H9 (cell line): ENCODE data around the gene MAPK4. TPM values are rescaled to one million over a fixed set of nuclear protein-coding genes. Genes with fewer than 3 reads are reported as not detected.

Source experiments
- DNase-seq: peaks from one replicate; pipeline ENCODE4 v3.0.0-alpha.2; 2017
- H2AFZ ChIP-seq: one replicate; pipeline ENCODE4 v1.6.1; 2013; ENCODE audit warnings: mild to moderate bottlenecking, low read length, control low read depth, moderate library complexity
- H2AK5ac ChIP-seq: 2 replicates; pipeline ENCODE4 v1.6.1; 2013; ENCODE audit warnings: low read length, control low read depth, mixed read lengths; ENCODE audit not compliant: insufficient read length
- H2BK120ac ChIP-seq: one replicate; pipeline ENCODE4 v1.6.1; 2013; ENCODE audit warnings: low read depth, mild to moderate bottlenecking, low read length, control low read depth, inconsistent platforms; ENCODE audit not compliant: poor library complexity, severe bottlenecking
- H2BK12ac ChIP-seq: 2 replicates; pipeline ENCODE4 v1.6.1; 2013; ENCODE audit warnings: low read length, control low read depth, mixed read lengths, low read depth; ENCODE audit not compliant: insufficient read length
- H2BK15ac ChIP-seq: 2 replicates; pipeline ENCODE4 v1.6.1; 2013; ENCODE audit warnings: low read depth, low read length, control low read depth
- H2BK20ac ChIP-seq: one replicate; pipeline ENCODE4 v1.6.1; 2013; ENCODE audit warnings: low read depth, mild to moderate bottlenecking, low read length, control low read depth, inconsistent platforms; ENCODE audit not compliant: poor library complexity, severe bottlenecking
- H2BK5ac ChIP-seq: 2 replicates; pipeline ENCODE4 v1.6.1; 2013; ENCODE audit warnings: low read length, control low read depth, mixed read lengths; ENCODE audit not compliant: insufficient read length
- H3K14ac ChIP-seq: 2 replicates; pipeline ENCODE4 v1.6.1; 2013; ENCODE audit warnings: low read length, control low read depth; ENCODE audit not compliant: insufficient read depth
- H3K18ac ChIP-seq: 2 replicates; pipeline ENCODE4 v1.6.1; 2013; ENCODE audit warnings: low read depth, mild to moderate bottlenecking, mixed read lengths, low read length, control low read depth; ENCODE audit not compliant: insufficient read length
- H3K23ac ChIP-seq: 2 replicates; pipeline ENCODE4 v1.6.1; 2013; ENCODE audit warnings: low read length, control low read depth, mixed read lengths, low read depth; ENCODE audit not compliant: insufficient read length
- H3K23me2 ChIP-seq: 2 replicates; pipeline ENCODE4 v1.6.1; 2013; ENCODE audit warnings: low read depth, mild to moderate bottlenecking, mixed read lengths, low read length, control low read depth; ENCODE audit not compliant: insufficient read length, poor library complexity, severe bottlenecking
- H3K27ac ChIP-seq: 2 replicates; pipeline ENCODE4 v1.5.1; 2013; ENCODE audit warnings: low read length, control low read depth, mixed read lengths, low read depth; ENCODE audit not compliant: insufficient read length
- H3K27me3 ChIP-seq: 2 replicates; pipeline ENCODE4 v1.6.1; 2013; ENCODE audit warnings: low read length, control low read depth, inconsistent platforms; ENCODE audit not compliant: insufficient read depth
- H3K4ac ChIP-seq: 2 replicates; pipeline ENCODE4 v1.6.1; 2013; ENCODE audit warnings: low read depth, mild to moderate bottlenecking, control low read depth, inconsistent platforms, low read length, moderate library complexity
- H3K4me1 ChIP-seq: 2 replicates; pipeline ENCODE4 v1.6.1; 2013; ENCODE audit warnings: low read length, control low read depth, inconsistent platforms; ENCODE audit not compliant: insufficient read depth
- H3K4me2 ChIP-seq: 2 replicates; pipeline ENCODE4 v1.6.1; 2013; ENCODE audit warnings: low read length, control low read depth, mixed read lengths; ENCODE audit not compliant: insufficient read length, insufficient read depth
- H3K56ac ChIP-seq: 2 replicates; pipeline ENCODE4 v1.6.1; 2013; ENCODE audit warnings: low read depth, mild to moderate bottlenecking, mixed read lengths, low read length, control low read depth; ENCODE audit not compliant: insufficient read length
- H3K79me1 ChIP-seq: 2 replicates; pipeline ENCODE4 v1.6.1; 2013; ENCODE audit warnings: low read depth, mild to moderate bottlenecking, moderate library complexity, low read length, control low read depth, inconsistent platforms; ENCODE audit not compliant: insufficient read depth, poor library complexity, severe bottlenecking
- H3K79me2 ChIP-seq: 2 replicates; pipeline ENCODE4 v1.6.1; 2013; ENCODE audit warnings: low read length, control low read depth, inconsistent platforms; ENCODE audit not compliant: insufficient read depth
- H3K9ac ChIP-seq: 2 replicates; pipeline ENCODE4 v1.6.1; 2013; ENCODE audit warnings: low read length, control low read depth, mixed read lengths; ENCODE audit not compliant: insufficient read length; ENCODE audit errors: extremely low read depth
- H3K9me3 ChIP-seq: one replicate; pipeline ENCODE4 v1.6.1; 2013; ENCODE audit warnings: low read depth, low read length, inconsistent platforms; ENCODE audit not compliant: control insufficient read depth
- H3T11ph ChIP-seq: one replicate; pipeline ENCODE4 v1.6.1; 2013; ENCODE audit warnings: mild to moderate bottlenecking, low read length, control low read depth, inconsistent platforms
- H4K20me1 ChIP-seq: one replicate; pipeline ENCODE4 v1.6.1; 2013; ENCODE audit not compliant: control insufficient read depth, insufficient read length, insufficient read depth
- H4K5ac ChIP-seq: 2 replicates; pipeline ENCODE4 v1.6.1; 2013; ENCODE audit warnings: low read depth, mild to moderate bottlenecking, mixed read lengths, low read length, control low read depth; ENCODE audit not compliant: insufficient read length
- H4K8ac ChIP-seq: replicated peaks from 2 replicates; pipeline ENCODE4 v1.6.1; 2013; ENCODE audit warnings: low read length, control low read depth, mixed read lengths, low read depth; ENCODE audit not compliant: insufficient read length
- H4K91ac ChIP-seq: 2 replicates; pipeline ENCODE4 v1.6.1; 2013; ENCODE audit warnings: low read depth, mild to moderate bottlenecking, moderate library complexity, mixed read lengths, low read length, control low read depth; ENCODE audit not compliant: insufficient read length
- H3K27ac Mint-ChIP-seq, 3 experiments: 2 replicates in 2 of 3; 3 replicates in 1 of 3; pipeline ENCODE4 v1.8.0; 2020 to 2021; ENCODE audit warnings: mixed read lengths in 3 of 3, mild to moderate bottlenecking in 1 of 3, moderate library complexity in 1 of 3
- H3K27me3 Mint-ChIP-seq: 2 replicates; pipeline ENCODE4 v1.8.0; 2021; ENCODE audit warnings: low read depth, mild to moderate bottlenecking, moderate library complexity, mixed read lengths
- H3K36me3 Mint-ChIP-seq, 3 experiments: 2 replicates in 2 of 3; 3 replicates in 1 of 3; pipeline ENCODE4 v1.8.0; 2020 to 2021; ENCODE audit warnings: low read depth in 3 of 3, mixed read lengths in 3 of 3; ENCODE audit not compliant: insufficient read depth in 1 of 3
- H3K4me1 Mint-ChIP-seq, 2 experiments: 2 replicates each; pipeline ENCODE4 v1.8.0; 2020; ENCODE audit warnings: mixed read lengths in 2 of 2
- H3K4me3 Mint-ChIP-seq, 2 experiments: 2 replicates in 1 of 2; 3 replicates in 1 of 2; pipeline ENCODE4 v1.8.0; 2020 to 2021; ENCODE audit warnings: mild to moderate bottlenecking in 2 of 2, mixed read lengths in 2 of 2, moderate library complexity in 1 of 2
- H3K9me3 Mint-ChIP-seq, 2 experiments: 2 replicates in 1 of 2; 3 replicates in 1 of 2; pipeline ENCODE4 v1.8.0; 2020; ENCODE audit warnings: mild to moderate bottlenecking in 2 of 2, mixed read lengths in 2 of 2, moderate library complexity in 1 of 2
- CTCF ChIP-seq: fragments of 200-600 bp; sonication (generic); conservative IDR thresholded peaks from 3 replicates; pipeline ENCODE4 v1.8.0; 2021; ENCODE audit warnings: antibody characterized with exemption, mild to moderate bottlenecking
- WGBS: extraction: QIAGEN DNeasy Blood & Tissue Kit; methylation state at CpG from one replicate; pipeline ENCODE4 v1.1.7; 2013; ENCODE audit warnings: missing lambda C conversion rate, low lambda C conversion rate, mixed read lengths; ENCODE audit not compliant: insufficient read length; ENCODE audit errors: extremely low coverage; 5-methylcytosine and 5-hydroxymethylcytosine counted together
- total RNA-seq: library from RNA; stranded (reverse); gene quantifications from 2 replicates; pipeline ENCODE4 v1.2.1, GENCODE V29; 2021

MAPK4 gene
- total RNA-seq, 1 experiment from 2014 or later = 1.6 TPM

GRCh38 chr18:50614838-50615237, 55.0 kb downstream of the MAPK4 start:
- Histone ChIP-seq H2BK20ac (no peak overlapping the region), H3K4ac (no peak overlapping the region), H3K79me2 (no peaks in the 10 kb centered on the region), H2AFZ (no peak overlapping the region), H3K4me1 (no peaks in the 10 kb centered on the region), H4K20me1 (no peaks in the 10 kb centered on the region), H3K18ac (no peak overlapping the region), H3K23ac (no peak overlapping the region), H3K4me2 (no peak overlapping the region), H3K79me1 (no peaks in the 10 kb centered on the region), H2BK15ac (no peak overlapping the region), H3K14ac (no peak overlapping the region), H4K5ac (no peak overlapping the region), H2BK5ac (no peak overlapping the region), H3K56ac (no peak overlapping the region), H4K91ac (peak overlapping the region; percentile 54), H3K27ac (no peak overlapping the region), H2AK5ac (no peak overlapping the region), H3K27me3 (no peaks in the 10 kb centered on the region), H3K9me3 (no peaks in the 10 kb centered on the region), H2BK12ac (no peak overlapping the region), H3K23me2 (no peaks in the 10 kb centered on the region), H2BK120ac (no peak overlapping the region), H3K9ac (no peak overlapping the region), H3T11ph (no peak overlapping the region), H4K8ac (no peak overlapping the region)
- no peak for TF ChIP-seq CTCF
- Mint-ChIP-seq H3K9me3 (peaks cover 6 to 8% of the 10 kb centered on the region in 2 experiments; a peak in 4 of 5 replicates), H3K4me3 (no peak overlapping the region), H3K4me1 (no peaks in the 10 kb centered on the region), H3K27ac (no peak overlapping the region; a peak in 1 of 7 replicates), H3K36me3 (peaks cover 0 to 6% (median 5%) of the 10 kb centered on the region in 3 experiments; a peak in 3 of 7 replicates), H3K27me3 (peaks cover 2% of the 10 kb centered on the region)
- no peak for DNase-seq
- WGBS = no CpG with 5 or more reads among the region's 5 CpGs
